Measurements from ENCODE around the gene MESP2.
"Not testable (repeated sequence)": the region's sequence is repeated elsewhere in the genome, so short reads cannot be mapped to it uniquely, and the experiment has no call there.

The MESP2 gene

DNA sequence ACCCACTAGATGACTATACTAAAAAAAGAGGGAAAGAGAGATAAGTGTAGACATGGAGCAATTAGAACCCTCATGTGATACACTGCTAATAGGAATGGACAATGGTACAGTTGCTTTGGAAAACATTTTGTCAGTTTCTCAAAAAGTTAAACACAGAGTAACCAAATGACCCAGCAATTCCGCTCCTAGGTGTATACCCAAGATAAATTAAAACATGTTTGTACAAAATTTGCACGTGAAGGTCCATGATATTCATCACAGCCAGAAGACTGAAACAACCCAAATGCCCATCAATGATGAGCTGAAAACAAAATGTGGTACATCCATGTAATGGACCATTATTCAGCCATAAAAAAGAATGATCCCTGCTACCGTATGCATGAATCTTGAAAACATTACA lies 11.8 kb downstream of the MESP2 start:
- no peaks in the 10 kb centered on the region for H3F3A ChIP-seq (ENCODE audit: insufficient read depth, low read length)
- no peak overlapping the region for H2AFZ ChIP-seq (ENCODE audit: low read length)
- no peaks in the 10 kb centered on the region for H3K36me3 ChIP-seq (replicated peaks; ENCODE audit: insufficient read depth, low read length)
- H3K4me3 ChIP-seq (ENCODE audit: low read length) = no peak overlapping the region
- H3K27ac ChIP-seq (ENCODE audit: low read length) = no peak overlapping the region
- TF ChIP-seq, protein P1, sequence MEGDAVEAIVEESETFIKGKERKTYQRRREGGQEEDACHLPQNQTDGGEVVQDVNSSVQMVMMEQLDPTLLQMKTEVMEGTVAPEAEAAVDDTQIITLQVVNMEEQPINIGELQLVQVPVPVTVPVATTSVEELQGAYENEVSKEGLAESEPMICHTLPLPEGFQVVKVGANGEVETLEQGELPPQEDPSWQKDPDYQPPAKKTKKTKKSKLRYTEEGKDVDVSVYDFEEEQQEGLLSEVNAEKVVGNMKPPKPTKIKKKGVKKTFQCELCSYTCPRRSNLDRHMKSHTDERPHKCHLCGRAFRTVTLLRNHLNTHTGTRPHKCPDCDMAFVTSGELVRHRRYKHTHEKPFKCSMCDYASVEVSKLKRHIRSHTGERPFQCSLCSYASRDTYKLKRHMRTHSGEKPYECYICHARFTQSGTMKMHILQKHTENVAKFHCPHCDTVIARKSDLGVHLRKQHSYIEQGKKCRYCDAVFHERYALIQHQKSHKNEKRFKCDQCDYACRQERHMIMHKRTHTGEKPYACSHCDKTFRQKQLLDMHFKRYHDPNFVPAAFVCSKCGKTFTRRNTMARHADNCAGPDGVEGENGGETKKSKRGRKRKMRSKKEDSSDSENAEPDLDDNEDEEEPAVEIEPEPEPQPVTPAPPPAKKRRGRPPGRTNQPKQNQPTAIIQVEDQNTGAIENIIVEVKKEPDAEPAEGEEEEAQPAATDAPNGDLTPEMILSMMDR (IDR thresholded peaks at IDR 0.05; ENCODE audit: low read length) = no peak
- no peak for TF ChIP-seq EZH2phosphoT487 (IDR thresholded peaks at IDR 0.05; ENCODE audit: low read length)
- no peak for TF ChIP-seq EZH2 (optimal IDR thresholded peaks at IDR 0.05; ENCODE audit: low read depth, low read length)
- no peaks in the 10 kb centered on the region for H3K4me1 ChIP-seq (ENCODE audit: low read length)
- H3K27me3 ChIP-seq (replicated peaks; ENCODE audit: insufficient read depth, low read length) = no peaks in the 10 kb centered on the region
- H3K9ac ChIP-seq (ENCODE audit: low read length) = no peak overlapping the region
- H3K4me2 ChIP-seq (ENCODE audit: low read depth, low read length) = no peak overlapping the region
- H3K9me3 ChIP-seq (replicated peaks; ENCODE audit: insufficient read depth, low read length) = no peaks in the 10 kb centered on the region
- no peak for DNase-seq
- H4K20me1 ChIP-seq (ENCODE audit: insufficient read depth, low read length) = no peaks in the 10 kb centered on the region
- no peaks in the 10 kb centered on the region for H3K9me2 ChIP-seq (replicated peaks; ENCODE audit: insufficient read depth, low read length)
- H3K79me2 ChIP-seq (ENCODE audit: low read length) = no peaks in the 10 kb centered on the region

DNA sequence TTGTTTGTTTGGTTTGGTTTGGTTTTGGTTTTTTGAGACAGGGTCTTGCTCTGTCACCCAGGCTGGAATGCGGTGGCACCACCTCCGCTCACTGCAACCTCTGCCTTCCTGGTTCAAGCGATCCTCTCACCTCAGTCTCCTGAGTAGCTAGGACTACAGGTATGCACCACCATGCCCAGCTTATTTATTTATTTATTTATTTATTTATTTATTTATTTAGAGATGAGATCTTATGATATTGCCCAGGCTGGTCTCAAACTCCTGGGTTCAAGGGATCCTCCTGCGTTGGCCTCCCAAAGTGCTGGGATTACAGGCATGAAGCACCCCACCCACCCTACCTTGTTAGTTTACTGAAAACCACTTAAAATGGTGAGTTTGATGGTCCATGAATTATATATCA lies 12.5 kb downstream of the MESP2 start:
- not testable (repeated sequence) for H3K36me3 ChIP-seq (replicated peaks; ENCODE audit: insufficient read depth, low read length); H3K79me2 ChIP-seq (ENCODE audit: low read length); H3K4me1 ChIP-seq (ENCODE audit: low read length); H3K9me2 ChIP-seq (replicated peaks; ENCODE audit: insufficient read depth, low read length); H3K27ac ChIP-seq (ENCODE audit: low read length); H3K9me3 ChIP-seq (replicated peaks; ENCODE audit: insufficient read depth, low read length); H3K4me2 ChIP-seq (ENCODE audit: low read depth, low read length); H2AFZ ChIP-seq (ENCODE audit: low read length); H3K4me3 ChIP-seq (ENCODE audit: low read length); H3K27me3 ChIP-seq (replicated peaks; ENCODE audit: insufficient read depth, low read length); H3F3A ChIP-seq (ENCODE audit: insufficient read depth, low read length); H3K9ac ChIP-seq (ENCODE audit: low read length); H4K20me1 ChIP-seq (ENCODE audit: insufficient read depth, low read length); DNase-seq

DNA sequence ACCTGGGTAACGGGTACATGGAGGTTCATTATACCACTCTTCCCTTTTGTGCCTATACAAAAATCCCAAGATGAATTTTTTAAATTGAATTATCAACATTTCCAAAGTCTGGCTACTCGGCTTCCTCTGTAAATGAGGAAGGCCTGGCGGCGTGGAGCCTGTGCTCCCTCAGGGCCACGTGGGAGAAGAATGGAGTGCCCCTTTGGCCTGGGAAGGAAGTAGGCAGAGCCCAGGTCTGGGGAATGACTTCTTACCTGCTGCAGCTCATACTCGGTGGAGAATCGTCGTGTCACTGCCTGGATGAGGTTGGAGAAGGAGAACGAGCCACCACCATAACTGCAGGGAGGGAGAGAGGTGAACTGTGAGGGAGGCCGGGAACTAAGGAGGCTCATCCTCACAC lies 14.1 kb downstream of the MESP2 start:
- no peaks in the 10 kb centered on the region for H3K9me2 ChIP-seq (replicated peaks; ENCODE audit: insufficient read depth, low read length)
- no peaks in the 10 kb centered on the region for H3K79me2 ChIP-seq (ENCODE audit: low read length)
- no peaks in the 10 kb centered on the region for H3K36me3 ChIP-seq (replicated peaks; ENCODE audit: insufficient read depth, low read length)
- H3K27me3 ChIP-seq (replicated peaks; ENCODE audit: insufficient read depth, low read length) = no peaks in the 10 kb centered on the region
- H3K4me3 ChIP-seq (ENCODE audit: low read length) = no peak overlapping the region
- no peaks in the 10 kb centered on the region for H3K9me3 ChIP-seq (replicated peaks; ENCODE audit: insufficient read depth, low read length)
- no peaks in the 10 kb centered on the region for H4K20me1 ChIP-seq (ENCODE audit: insufficient read depth, low read length)
- DNase-seq = no peak
- H3K9ac ChIP-seq (ENCODE audit: low read length) = no peak overlapping the region
- H2AFZ ChIP-seq (ENCODE audit: low read length) = no peak overlapping the region
- no peaks in the 10 kb centered on the region for H3F3A ChIP-seq (ENCODE audit: insufficient read depth, low read length)
- H3K4me1 ChIP-seq (ENCODE audit: low read length) = no peaks in the 10 kb centered on the region
- no peak overlapping the region for H3K4me2 ChIP-seq (ENCODE audit: low read depth, low read length)
- H3K27ac ChIP-seq (ENCODE audit: low read length) = no peak overlapping the region
- TF ChIP-seq EZH2 (optimal IDR thresholded peaks at IDR 0.05; ENCODE audit: low read depth, low read length) (no peak), EZH2phosphoT487 (IDR thresholded peaks at IDR 0.05; ENCODE audit: low read length) (no peak)
- TF ChIP-seq, protein P1 (IDR thresholded peaks at IDR 0.05; ENCODE audit: low read length) = no peak

DNA sequence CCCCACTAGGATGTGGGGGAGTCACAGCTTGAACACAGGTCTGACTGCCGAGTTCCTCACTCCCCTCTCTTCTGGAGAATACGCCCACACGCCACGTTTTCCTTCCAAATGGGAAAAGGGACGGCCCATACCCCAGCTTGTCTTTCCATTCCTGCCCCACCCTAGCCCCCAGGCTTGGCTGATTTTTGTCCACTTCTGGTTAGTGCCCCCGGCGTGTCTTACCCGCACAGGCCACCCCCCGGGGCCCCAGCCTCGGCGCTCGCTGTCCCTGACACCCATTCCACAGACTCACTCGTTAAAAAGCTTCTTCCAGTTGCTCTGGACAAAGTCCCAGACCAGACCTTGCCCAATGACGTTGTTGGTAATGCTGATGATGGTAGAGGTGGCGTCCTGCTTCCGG lies 14.5 kb downstream of the MESP2 start:
- no peaks in the 10 kb centered on the region for H4K20me1 ChIP-seq (ENCODE audit: insufficient read depth, low read length)
- TF ChIP-seq EZH2 (optimal IDR thresholded peaks at IDR 0.05; ENCODE audit: low read depth, low read length) = no peak
- no peak for TF ChIP-seq EZH2phosphoT487 (IDR thresholded peaks at IDR 0.05; ENCODE audit: low read length)
- TF ChIP-seq, protein P1 (IDR thresholded peaks at IDR 0.05; ENCODE audit: low read length) = no peak
- DNase-seq = no peak

More for the DNA sequence above, 14.5 kb downstream of the MESP2 start:
- no peaks in the 10 kb centered on the region for H3F3A ChIP-seq (ENCODE audit: insufficient read depth, low read length)
- H3K27ac ChIP-seq (ENCODE audit: low read length) = no peak overlapping the region
- no peaks in the 10 kb centered on the region for H3K4me1 ChIP-seq (ENCODE audit: low read length)
- H3K27me3 ChIP-seq (replicated peaks; ENCODE audit: insufficient read depth, low read length) = no peaks in the 10 kb centered on the region
- H3K9ac ChIP-seq (ENCODE audit: low read length) = no peak overlapping the region
- no peak overlapping the region for H2AFZ ChIP-seq (ENCODE audit: low read length)
- no peaks in the 10 kb centered on the region for H3K9me3 ChIP-seq (replicated peaks; ENCODE audit: insufficient read depth, low read length)
- no peaks in the 10 kb centered on the region for H3K36me3 ChIP-seq (replicated peaks; ENCODE audit: insufficient read depth, low read length)
- H3K4me2 ChIP-seq (ENCODE audit: low read depth, low read length) = no peak overlapping the region
- H3K4me3 ChIP-seq (ENCODE audit: low read length) = no peak overlapping the region
- H3K79me2 ChIP-seq (ENCODE audit: low read length) = no peaks in the 10 kb centered on the region
- H3K9me2 ChIP-seq (replicated peaks; ENCODE audit: insufficient read depth, low read length) = no peaks in the 10 kb centered on the region
